ENCODE data around the gene IP6K1. TPM values are rescaled to one million over a fixed set of nuclear protein-coding genes. Genes with fewer than 3 reads are reported as not detected.

The IP6K1 gene
- total RNA-seq, 3 donors from 2014 or later, result 37.2 to 39.0 (median 38.2) TPM

DNA sequence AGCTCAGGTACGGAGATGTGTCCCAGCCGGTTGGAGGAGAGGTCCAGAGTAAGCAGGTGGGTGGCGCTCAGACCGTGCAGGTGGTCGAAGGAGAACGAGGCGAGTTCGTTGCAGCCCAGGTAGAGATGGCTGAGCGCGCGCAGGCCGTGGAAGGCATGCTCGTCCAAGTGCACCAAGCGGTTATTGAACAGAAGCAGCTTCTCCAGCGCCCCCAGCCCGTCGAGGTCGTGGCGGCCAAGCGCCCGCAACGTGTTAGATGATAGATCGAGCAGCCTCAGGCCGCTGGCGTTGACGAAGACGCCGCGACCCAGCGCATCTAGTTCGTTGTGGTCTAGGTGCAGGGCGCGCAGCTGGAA, 67.5 kb downstream of the IP6K1 start:
- ATAC-seq, result no peak
- Mint-ChIP-seq H3K4me1 (ENCODE audit: low read depth) (peaks cover 30% of the 10 kb centered on the region), H3K27me3 (ENCODE audit: low read depth) (no peaks in the 10 kb centered on the region), H3K9me3 (no peaks in the 10 kb centered on the region), H3K4me3 (peak overlapping the region; percentile 82), H3K36me3 (ENCODE audit: insufficient read depth) (peaks cover 12% of the 10 kb centered on the region)
- no peak for DNase-seq

- Mint-ChIP-seq H3K9me3 (no peaks in the 10 kb centered on the region), H3K36me3 (ENCODE audit: insufficient read depth) (peaks cover 12% of the 10 kb centered on the region), H3K27me3 (ENCODE audit: low read depth) (no peaks in the 10 kb centered on the region), H3K4me3 (peak overlapping the region; percentile 82), H3K4me1 (ENCODE audit: low read depth) (peaks cover 29% of the 10 kb centered on the region)
- ATAC-seq, result no peak
- no peak for DNase-seq
Observed at GRCh38 chr3:49717959-49718857, 68.1 kb downstream of the IP6K1 start.

DNA sequence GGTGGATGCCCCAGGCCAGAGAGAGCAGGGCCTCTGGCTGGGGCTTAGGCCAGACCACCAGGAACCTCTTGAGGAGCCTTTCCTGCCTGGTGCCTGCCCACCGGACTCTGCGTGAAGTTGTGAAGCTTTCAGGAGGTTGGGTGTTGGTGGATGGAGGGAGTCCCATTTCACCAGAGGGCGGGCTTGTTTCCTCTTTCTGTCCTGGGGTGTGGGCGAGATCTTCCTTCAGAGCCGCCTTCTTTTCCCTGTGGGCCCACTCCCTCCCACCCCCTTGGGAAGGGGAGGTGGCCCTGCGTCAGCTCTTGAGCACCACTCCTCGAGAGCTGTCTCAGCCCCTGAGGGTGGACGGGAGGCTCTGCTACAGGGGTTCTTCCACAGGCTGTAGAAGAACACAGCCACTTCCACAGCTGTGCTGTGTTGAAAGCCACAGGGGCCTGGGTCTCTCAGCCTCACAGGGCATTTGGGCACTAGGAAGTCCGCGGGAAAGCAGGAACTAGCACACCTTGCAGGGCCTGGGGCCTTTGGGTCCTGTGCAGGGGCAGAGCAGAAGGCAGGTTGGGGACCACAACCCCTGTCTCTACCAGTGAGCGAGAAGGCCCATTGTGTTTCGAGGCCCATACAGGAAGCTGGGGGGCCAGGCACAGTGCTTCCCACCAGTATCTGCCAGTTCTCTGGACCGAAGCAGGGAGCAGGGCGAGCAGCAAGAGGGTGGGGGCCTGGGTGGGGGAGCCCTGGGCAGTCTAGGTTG, 69.0 kb downstream of the IP6K1 start:
- H3K27me3 Mint-ChIP-seq (ENCODE audit: low read depth), result no peaks in the 10 kb centered on the region
- no peak for DNase-seq
- peak overlapping the region; percentile 35 for H3K4me3 Mint-ChIP-seq
- peaks cover 9% of the 10 kb centered on the region for H3K36me3 Mint-ChIP-seq (ENCODE audit: insufficient read depth)
- H3K4me1 Mint-ChIP-seq (ENCODE audit: low read depth), result peaks cover 26% of the 10 kb centered on the region
- H3K9me3 Mint-ChIP-seq, result no peaks in the 10 kb centered on the region
- no peak for ATAC-seq

GRCh38 chr3:49716691-49717210, 69.6 kb downstream of the IP6K1 start:
- H3K4me3 Mint-ChIP-seq, result no peak overlapping the region
- DNase-seq (no peak), ATAC-seq (no peak)
- H3K9me3 Mint-ChIP-seq, result no peaks in the 10 kb centered on the region
- peaks cover 23% of the 10 kb centered on the region for H3K4me1 Mint-ChIP-seq (ENCODE audit: low read depth)
- H3K36me3 Mint-ChIP-seq (ENCODE audit: insufficient read depth), result peaks cover 7% of the 10 kb centered on the region
- no peaks in the 10 kb centered on the region for H3K27me3 Mint-ChIP-seq (ENCODE audit: low read depth)

GRCh38 chr3:49716169-49716568, 70.2 kb downstream of the IP6K1 start:
- peaks cover 4% of the 10 kb centered on the region for H3K36me3 Mint-ChIP-seq (ENCODE audit: insufficient read depth)
- no peaks in the 10 kb centered on the region for H3K27me3 Mint-ChIP-seq (ENCODE audit: low read depth)
- H3K4me3 Mint-ChIP-seq, result no peak overlapping the region
- DNase-seq (no peak), ATAC-seq (no peak)
- H3K4me1 Mint-ChIP-seq (ENCODE audit: low read depth), result peaks cover 24% of the 10 kb centered on the region
- H3K9me3 Mint-ChIP-seq, result no peaks in the 10 kb centered on the region

GRCh38 chr3:49715611-49716121, 70.7 kb downstream of the IP6K1 start:
- Mint-ChIP-seq H3K27me3 (ENCODE audit: low read depth) (no peaks in the 10 kb centered on the region), H3K4me3 (no peak overlapping the region), H3K9me3 (no peaks in the 10 kb centered on the region), H3K4me1 (ENCODE audit: low read depth) (peaks cover 22% of the 10 kb centered on the region), H3K36me3 (ENCODE audit: insufficient read depth) (no peaks in the 10 kb centered on the region)
- ATAC-seq (no peak), DNase-seq (no peak)

DNA sequence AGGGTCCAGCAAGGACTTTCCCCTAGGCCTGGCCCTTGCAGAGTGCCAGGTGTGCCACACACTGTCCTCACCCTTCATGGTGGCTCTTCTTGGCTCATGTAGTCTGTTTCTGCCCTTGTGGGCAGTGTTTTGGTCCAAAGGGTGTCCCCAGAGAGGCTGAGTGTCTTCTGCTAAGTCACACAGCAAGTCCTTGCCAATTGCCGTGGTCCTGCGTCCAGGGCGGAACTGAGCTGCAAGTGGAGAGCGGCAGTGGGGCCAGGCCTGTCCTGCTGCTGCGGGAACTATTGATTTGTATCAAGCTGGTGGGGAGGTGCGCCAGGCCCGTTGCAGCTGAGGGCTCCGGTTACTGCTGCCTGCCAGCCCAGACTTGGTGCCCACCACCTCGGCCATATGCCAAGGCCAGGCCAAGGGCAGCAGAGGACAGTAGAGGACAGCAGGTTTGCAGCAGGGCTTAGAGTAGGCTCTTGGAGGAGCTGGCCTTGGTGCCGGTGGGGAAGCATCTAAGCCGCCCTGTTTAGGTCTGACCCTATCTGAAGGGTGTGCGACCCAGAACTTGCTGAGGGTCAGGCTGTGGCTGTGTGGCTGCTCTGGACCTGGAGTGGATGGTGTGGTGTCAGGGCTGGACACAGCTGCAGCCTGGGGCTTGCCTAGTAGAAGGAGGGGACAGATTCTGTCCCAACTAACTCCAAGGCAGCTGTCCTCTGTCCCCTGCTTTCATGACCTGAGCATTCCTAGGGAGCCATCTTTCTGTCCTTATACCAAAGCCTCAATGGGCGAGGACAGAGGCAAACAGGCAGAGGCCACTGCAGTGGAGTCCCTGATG, 71.4 kb downstream of the IP6K1 start:
- no peak for ATAC-seq
- Mint-ChIP-seq H3K27me3 (ENCODE audit: low read depth) (no peaks in the 10 kb centered on the region), H3K9me3 (no peaks in the 10 kb centered on the region), H3K36me3 (ENCODE audit: insufficient read depth) (no peaks in the 10 kb centered on the region), H3K4me3 (no peak overlapping the region), H3K4me1 (ENCODE audit: low read depth) (peaks cover 20% of the 10 kb centered on the region)
- no peak for DNase-seq

DNA sequence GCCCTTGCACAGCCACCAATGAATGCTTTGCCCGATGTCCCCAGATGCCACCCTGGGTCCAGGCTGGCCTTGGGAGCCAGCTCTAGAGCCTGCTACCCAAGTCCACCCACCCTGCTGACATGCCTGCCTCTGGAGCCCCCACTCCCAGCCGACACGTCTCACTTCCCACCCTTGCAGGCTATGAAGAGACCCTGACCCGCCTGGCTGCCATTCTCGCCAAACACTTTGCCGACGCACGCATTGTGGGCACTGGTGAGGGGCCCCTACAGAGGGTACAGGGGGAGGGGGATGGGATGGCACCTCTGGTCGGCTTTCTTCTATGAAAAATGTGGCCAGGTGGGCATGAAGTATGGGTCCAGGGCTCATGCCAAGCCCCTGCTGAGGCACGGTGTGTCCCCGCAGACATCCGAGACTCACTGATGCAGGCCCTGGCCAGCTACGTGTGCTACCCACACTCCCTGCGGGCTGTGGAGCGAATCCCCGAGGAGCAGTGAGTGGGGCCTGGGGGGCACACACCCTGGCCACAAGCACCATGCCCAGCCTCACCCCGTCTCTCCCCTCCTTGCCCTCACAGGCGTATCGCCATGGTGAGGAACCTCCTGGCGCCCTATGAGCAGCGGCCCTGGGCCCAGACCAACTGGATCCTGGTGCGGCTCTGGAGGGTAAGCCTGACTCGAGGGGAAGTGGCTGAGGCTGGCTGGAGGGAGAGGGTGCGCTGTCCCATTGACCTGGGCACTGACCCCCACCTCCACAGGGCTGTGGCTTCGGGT, 72.8 kb downstream of the IP6K1 start:
- peaks cover 1% of the 10 kb centered on the region for H3K36me3 Mint-ChIP-seq (ENCODE audit: insufficient read depth)
- no peak for ATAC-seq
- H3K27me3 Mint-ChIP-seq (ENCODE audit: low read depth), result no peaks in the 10 kb centered on the region
- no peak overlapping the region for H3K4me3 Mint-ChIP-seq
- DNase-seq, result no peak
- H3K4me1 Mint-ChIP-seq (ENCODE audit: low read depth), result peaks cover 9% of the 10 kb centered on the region
- no peaks in the 10 kb centered on the region for H3K9me3 Mint-ChIP-seq

GRCh38 chr3:49712631-49713317, 73.6 kb downstream of the IP6K1 start:
- Mint-ChIP-seq H3K4me3 (no peak overlapping the region), H3K36me3 (ENCODE audit: insufficient read depth) (peaks cover 4% of the 10 kb centered on the region), H3K27me3 (ENCODE audit: low read depth) (no peaks in the 10 kb centered on the region), H3K9me3 (no peaks in the 10 kb centered on the region), H3K4me1 (ENCODE audit: low read depth) (peaks cover 8% of the 10 kb centered on the region)
- no peak for DNase-seq
- peak in 1 of 2 donors; percentile 13 for ATAC-seq

DNA sequence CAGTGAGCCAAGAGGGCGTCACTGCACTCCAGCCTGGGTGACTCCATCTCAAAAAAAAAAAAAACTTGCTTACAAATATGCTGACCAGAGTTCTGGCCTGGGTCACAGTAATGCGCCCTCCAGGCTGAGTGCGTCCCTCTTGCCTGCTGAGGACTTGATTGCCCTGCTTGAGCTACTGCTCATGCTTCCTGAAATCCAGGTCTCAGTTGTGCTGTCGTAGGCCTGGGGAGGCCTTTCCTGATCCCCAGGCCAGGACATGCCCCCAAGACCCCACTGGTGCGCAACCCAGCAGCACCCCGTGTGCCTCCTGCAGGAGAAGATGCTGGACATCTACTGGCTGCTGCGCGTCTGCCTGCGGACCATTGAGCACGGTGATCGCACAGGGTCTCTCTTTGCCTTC, 74.2 kb downstream of the IP6K1 start:
- ATAC-seq (no peak), DNase-seq (no peak)
- Mint-ChIP-seq H3K9me3 (no peaks in the 10 kb centered on the region), H3K4me1 (ENCODE audit: low read depth) (peaks cover 8% of the 10 kb centered on the region), H3K4me3 (no peak overlapping the region), H3K27me3 (ENCODE audit: low read depth) (no peaks in the 10 kb centered on the region), H3K36me3 (ENCODE audit: insufficient read depth) (peaks cover 4% of the 10 kb centered on the region)

DNA sequence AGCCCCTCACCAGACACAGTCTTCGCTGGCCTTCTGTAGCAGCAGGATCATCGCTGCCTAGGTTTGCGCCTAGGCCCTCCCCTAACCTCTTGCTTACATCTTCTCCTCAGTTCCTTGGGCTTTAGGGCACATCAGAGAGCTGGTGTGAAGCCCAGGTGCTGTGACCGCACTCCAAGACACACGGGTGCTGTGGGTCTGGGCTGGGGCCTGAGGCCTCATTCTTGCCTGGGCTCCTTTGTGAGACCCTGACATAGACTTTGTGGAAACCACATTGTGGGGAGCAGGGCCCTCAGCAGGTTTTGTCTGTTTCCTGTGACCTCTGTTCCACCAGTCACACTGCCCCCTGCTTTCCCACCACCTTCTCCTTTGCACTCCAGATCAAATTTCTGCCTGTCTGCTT, 74.9 kb downstream of the IP6K1 start:
- no peaks in the 10 kb centered on the region for H3K27me3 Mint-ChIP-seq (ENCODE audit: low read depth)
- no peak overlapping the region for H3K4me3 Mint-ChIP-seq
- peaks cover 5% of the 10 kb centered on the region for H3K36me3 Mint-ChIP-seq (ENCODE audit: insufficient read depth)
- ATAC-seq (no peak), DNase-seq (no peak)
- no peaks in the 10 kb centered on the region for H3K9me3 Mint-ChIP-seq
- peaks cover 8% of the 10 kb centered on the region for H3K4me1 Mint-ChIP-seq (ENCODE audit: low read depth)

GRCh38 chr3:49709852-49710251, 76.5 kb downstream of the IP6K1 start:
- peaks cover 5% of the 10 kb centered on the region for H3K36me3 Mint-ChIP-seq (ENCODE audit: insufficient read depth)

GRCh38 chr3:49707113-49707480, 79.2 kb downstream of the IP6K1 start:
- no peak overlapping the region for H3K4me3 Mint-ChIP-seq
- ATAC-seq, result no peak
- peaks cover 5% of the 10 kb centered on the region for H3K36me3 Mint-ChIP-seq (ENCODE audit: insufficient read depth)

More at GRCh38 chr3:49709852-49710251, 76.5 kb downstream of the IP6K1 start:
- H3K4me1 Mint-ChIP-seq (ENCODE audit: low read depth), result peaks cover 8% of the 10 kb centered on the region
- no peaks in the 10 kb centered on the region for H3K9me3 Mint-ChIP-seq
- no peaks in the 10 kb centered on the region for H3K27me3 Mint-ChIP-seq (ENCODE audit: low read depth)
- H3K4me3 Mint-ChIP-seq, result no peak overlapping the region
- DNase-seq, result no peak
- ATAC-seq, result no peak

More at GRCh38 chr3:49707113-49707480, 79.2 kb downstream of the IP6K1 start:
- Mint-ChIP-seq H3K9me3 (no peaks in the 10 kb centered on the region), H3K4me1 (ENCODE audit: low read depth) (peaks cover 4% of the 10 kb centered on the region), H3K27me3 (ENCODE audit: low read depth) (no peaks in the 10 kb centered on the region)
- DNase-seq, result no peak
